IPS DF 4.7 (cell line): Measurements from ENCODE around the gene RETSAT.
"Not testable (repeated sequence)": the region's sequence is repeated elsewhere in the genome, so short reads cannot be mapped to it uniquely, and the experiment has no call there.

Source experiments
- DNase-seq: peaks from one replicate; pipeline ENCODE4 v3.0.0-alpha.2; 2013; ENCODE audit warnings: low spot score; ENCODE audit errors: extremely low read depth

The RETSAT gene

GRCh38 chr2:85380048-85380447 lies 25.7 kb upstream of the RETSAT start:
- no peak for DNase-seq

- DNase-seq = no peak
Observed at GRCh38 chr2:85378257-85378656, 23.9 kb upstream of the RETSAT start.

- DNase-seq = no peak
Observed at GRCh38 chr2:85377083-85377482, 22.8 kb upstream of the RETSAT start.

- no peak for DNase-seq
Observed at GRCh38 chr2:85376291-85377065, 22.1 kb upstream of the RETSAT start.

GRCh38 chr2:85371045-85371444 lies 16.7 kb upstream of the RETSAT start:
- no peak for DNase-seq

GRCh38 chr2:85369500-85369899 lies 15.2 kb upstream of the RETSAT start:
- no peak for DNase-seq

- DNase-seq = no peak
Observed at GRCh38 chr2:85368921-85369320, 14.6 kb upstream of the RETSAT start.

GRCh38 chr2:85367180-85367579 lies 12.9 kb upstream of the RETSAT start:
- no peak for DNase-seq

- DNase-seq = not testable (repeated sequence)
Observed at GRCh38 chr2:85362653-85363387, 8.5 kb upstream of the RETSAT start.

- no peak for DNase-seq
Observed at GRCh38 chr2:85357736-85358135, 3.4 kb upstream of the RETSAT start.

GRCh38 chr2:85356186-85356585 lies 1.9 kb upstream of the RETSAT start:
- no peak for DNase-seq

- DNase-seq = no peak
Observed at GRCh38 chr2:85355521-85355920, 1.2 kb upstream of the RETSAT start.

GRCh38 chr2:85355073-85355410 lies 714 bp upstream of the RETSAT start:
- no peak for DNase-seq

- no peak for DNase-seq
Observed at GRCh38 chr2:85353876-85354285, 447 bp downstream of the RETSAT start.

GRCh38 chr2:85347599-85347998 lies 6.7 kb downstream of the RETSAT start:
- DNase-seq = no peak

- DNase-seq = no peak
Observed at GRCh38 chr2:85344356-85344954, 9.9 kb downstream of the RETSAT start.

- DNase-seq = not testable (repeated sequence)
Observed at GRCh38 chr2:85343207-85343895, 11.0 kb downstream of the RETSAT start.

- DNase-seq = no peak
Observed at GRCh38 chr2:85342156-85342555, 12.2 kb downstream of the RETSAT start.

GRCh38 chr2:85341269-85342029 lies 12.9 kb downstream of the RETSAT start:
- DNase-seq = no peak

GRCh38 chr2:85340034-85340892 lies 14.1 kb downstream of the RETSAT start:
- DNase-seq = no peak
